DOHH2 (cell line): ENCODE results near the gene ZNRF3.

ENCODE experiments used
- EZH2phosphoT487 ChIP-seq: fragments of 200-600 bp; sonication (generic); IDR thresholded peaks from 2 replicates; pipeline ENCODE4 v1.6.1; 2017; ENCODE audit warnings: borderline replicate concordance, mild to moderate bottlenecking, antibody characterized with exemption, low read length, moderate library complexity, mixed read lengths
- TF ChIP-seq, protein P1 (sequence below): fragments of 200-600 bp; sonication (generic); IDR thresholded peaks from one replicate; pipeline ENCODE4 v1.5.1; 2014; ENCODE audit warnings: antibody characterized with exemption, mild to moderate bottlenecking, low read depth, low read length; ENCODE audit not compliant: poor library complexity, severe bottlenecking

DNA sequence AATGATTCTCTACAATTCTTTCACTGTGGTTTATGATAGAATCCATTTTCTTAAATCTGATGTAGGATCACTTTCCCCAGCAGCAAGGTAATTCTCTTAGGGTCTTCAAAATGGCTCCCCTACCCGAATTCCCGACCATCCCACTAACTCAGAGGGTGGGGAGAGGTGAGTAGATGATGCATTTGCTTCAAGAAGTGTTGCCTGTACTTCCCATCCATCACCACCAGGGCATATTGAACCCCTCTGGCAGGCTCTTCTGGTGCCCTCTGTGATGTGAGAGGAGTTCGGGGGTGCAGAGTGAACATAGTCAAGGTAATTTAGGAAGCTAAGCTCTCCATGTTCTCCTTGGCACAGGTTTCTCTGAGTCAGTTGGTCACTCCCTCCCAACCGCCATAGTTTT lies 52.3 kb downstream of the ZNRF3 start:
- TF ChIP-seq, protein P1, sequence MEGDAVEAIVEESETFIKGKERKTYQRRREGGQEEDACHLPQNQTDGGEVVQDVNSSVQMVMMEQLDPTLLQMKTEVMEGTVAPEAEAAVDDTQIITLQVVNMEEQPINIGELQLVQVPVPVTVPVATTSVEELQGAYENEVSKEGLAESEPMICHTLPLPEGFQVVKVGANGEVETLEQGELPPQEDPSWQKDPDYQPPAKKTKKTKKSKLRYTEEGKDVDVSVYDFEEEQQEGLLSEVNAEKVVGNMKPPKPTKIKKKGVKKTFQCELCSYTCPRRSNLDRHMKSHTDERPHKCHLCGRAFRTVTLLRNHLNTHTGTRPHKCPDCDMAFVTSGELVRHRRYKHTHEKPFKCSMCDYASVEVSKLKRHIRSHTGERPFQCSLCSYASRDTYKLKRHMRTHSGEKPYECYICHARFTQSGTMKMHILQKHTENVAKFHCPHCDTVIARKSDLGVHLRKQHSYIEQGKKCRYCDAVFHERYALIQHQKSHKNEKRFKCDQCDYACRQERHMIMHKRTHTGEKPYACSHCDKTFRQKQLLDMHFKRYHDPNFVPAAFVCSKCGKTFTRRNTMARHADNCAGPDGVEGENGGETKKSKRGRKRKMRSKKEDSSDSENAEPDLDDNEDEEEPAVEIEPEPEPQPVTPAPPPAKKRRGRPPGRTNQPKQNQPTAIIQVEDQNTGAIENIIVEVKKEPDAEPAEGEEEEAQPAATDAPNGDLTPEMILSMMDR = peak; percentile 20
- TF ChIP-seq EZH2phosphoT487 = no peak
